DOHH2 (cell line): Measurements from ENCODE around the gene TTC28.

Experiments
- H3F3A ChIP-seq: fragments of 200-600 bp; sonication (generic), shearing (Covaris generic); 2 replicates; pipeline ENCODE4 v1.6.0; 2016; ENCODE audit warnings: antibody characterized with exemption, mild to moderate bottlenecking; ENCODE audit not compliant: control insufficient read depth, insufficient read depth
- H3K27ac ChIP-seq: fragments of 200-600 bp; sonication (generic); 2 replicates; pipeline ENCODE4 v1.5.1; 2014; ENCODE audit warnings: low read depth, mild to moderate bottlenecking, low read length, moderate library complexity
- H3K27me3 ChIP-seq: fragments of 200-600 bp; sonication (generic); 2 replicates; pipeline ENCODE4 v1.6.1; 2014; ENCODE audit warnings: mild to moderate bottlenecking, low read length, mixed read lengths; ENCODE audit not compliant: control insufficient read depth
- H3K36me3 ChIP-seq: fragments of 200-600 bp; sonication (generic); 2 replicates; pipeline ENCODE4 v1.6.1; 2014; ENCODE audit warnings: mild to moderate bottlenecking, low read length, moderate library complexity, mixed read lengths; ENCODE audit not compliant: control insufficient read depth
- H3K4me1 ChIP-seq: fragments of 200-600 bp; sonication (generic); 2 replicates; pipeline ENCODE4 v1.6.1; 2014; ENCODE audit warnings: mild to moderate bottlenecking, low read length, mixed read lengths; ENCODE audit not compliant: control insufficient read depth
- H3K4me2 ChIP-seq: fragments of 200-600 bp; sonication (generic); 2 replicates; pipeline ENCODE4 v1.6.0; 2014; ENCODE audit warnings: mild to moderate bottlenecking, low read length, moderate library complexity
- H3K4me3 ChIP-seq: fragments of 200-600 bp; sonication (generic); 2 replicates; pipeline ENCODE4 v1.5.1; 2014; ENCODE audit warnings: mild to moderate bottlenecking, low read length, mixed read lengths
- H3K79me2 ChIP-seq: fragments of 200-600 bp; sonication (generic); 2 replicates; pipeline ENCODE4 v1.6.1; 2014; ENCODE audit warnings: mild to moderate bottlenecking, low read length, mixed read lengths; ENCODE audit not compliant: control insufficient read depth
- H3K9me2 ChIP-seq: fragments of 200-600 bp; sonication (generic); replicated peaks from 2 replicates; pipeline ENCODE4 v1.6.1; 2014; ENCODE audit warnings: mild to moderate bottlenecking, low read length, mixed read lengths; ENCODE audit not compliant: control insufficient read depth
- H3K9me3 ChIP-seq: fragments of 200-600 bp; sonication (generic); 2 replicates; pipeline ENCODE4 v1.6.1; 2014; ENCODE audit warnings: antibody characterized with exemption, low read length, mixed read lengths; ENCODE audit not compliant: control insufficient read depth, insufficient read depth
- H4K20me1 ChIP-seq: fragments of 200-600 bp; sonication (generic); 2 replicates; pipeline ENCODE4 v1.6.0; 2014; ENCODE audit warnings: low read depth, mild to moderate bottlenecking, antibody characterized with exemption, low read length, moderate library complexity; ENCODE audit not compliant: control insufficient read depth, insufficient read depth
- CTCF ChIP-seq: fragments of 200-600 bp; sonication (generic); IDR thresholded peaks from one replicate; pipeline ENCODE4 v1.5.1; 2014; ENCODE audit warnings: antibody characterized with exemption, mild to moderate bottlenecking, low read depth, low read length; ENCODE audit not compliant: poor library complexity, severe bottlenecking
- EZH2phosphoT487 ChIP-seq: fragments of 200-600 bp; sonication (generic); IDR thresholded peaks from 2 replicates; pipeline ENCODE4 v1.6.1; 2017; ENCODE audit warnings: borderline replicate concordance, mild to moderate bottlenecking, antibody characterized with exemption, low read length, moderate library complexity, mixed read lengths

The TTC28 gene

DNA sequence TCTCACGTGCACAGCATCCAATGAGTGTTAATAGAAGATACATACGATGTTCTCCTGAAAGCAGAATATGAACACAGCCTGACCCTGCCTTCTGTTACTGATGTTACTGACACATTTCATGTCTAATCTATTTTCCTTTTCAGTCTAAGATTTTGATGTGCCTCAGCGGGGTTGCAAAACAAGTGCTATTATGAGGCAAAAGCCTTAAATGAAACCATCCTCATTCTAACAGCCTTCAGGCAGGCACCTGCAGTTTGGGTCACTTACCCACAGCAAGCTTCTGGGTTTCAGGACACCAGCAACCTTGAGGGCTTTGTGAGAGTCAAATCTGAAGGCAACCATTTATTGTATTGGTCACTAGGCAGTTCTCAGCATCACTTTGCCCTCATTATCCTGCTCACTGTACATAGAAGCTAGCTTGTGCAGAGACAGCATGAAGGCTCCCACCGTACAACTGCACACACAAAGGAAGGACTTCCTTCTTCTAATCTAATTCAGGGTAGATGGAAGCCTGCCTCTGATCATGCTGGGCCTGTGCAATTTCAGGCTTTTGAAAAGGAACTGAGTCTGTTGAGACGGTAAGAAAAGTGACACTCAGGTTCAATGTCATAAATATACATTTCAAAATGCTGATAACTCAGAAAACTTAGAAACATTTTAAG, 577.4 kb downstream of the TTC28 start:
- H3K4me3 ChIP-seq = no peak overlapping the region
- no peaks in the 10 kb centered on the region for H3K9me3 ChIP-seq
- H3K79me2 ChIP-seq = no peaks in the 10 kb centered on the region
- no peaks in the 10 kb centered on the region for H3K27me3 ChIP-seq
- H3K4me1 ChIP-seq = no peaks in the 10 kb centered on the region
- H3F3A ChIP-seq = no peaks in the 10 kb centered on the region
- H3K4me2 ChIP-seq = no peak overlapping the region
- no peak overlapping the region for H3K27ac ChIP-seq
- H3K36me3 ChIP-seq = no peaks in the 10 kb centered on the region
- H3K9me2 ChIP-seq = no peaks in the 10 kb centered on the region
- no peaks in the 10 kb centered on the region for H4K20me1 ChIP-seq
- TF ChIP-seq EZH2phosphoT487 = no peak
- no peak for TF ChIP-seq CTCF

- no peaks in the 10 kb centered on the region for H4K20me1 ChIP-seq
- no peaks in the 10 kb centered on the region for H3K79me2 ChIP-seq
- no peak overlapping the region for H3K4me2 ChIP-seq
- H3K27me3 ChIP-seq = no peaks in the 10 kb centered on the region
- no peak overlapping the region for H3K4me3 ChIP-seq
- H3K36me3 ChIP-seq = no peaks in the 10 kb centered on the region
- no peaks in the 10 kb centered on the region for H3K4me1 ChIP-seq
- no peak overlapping the region for H3K27ac ChIP-seq
- H3F3A ChIP-seq = no peaks in the 10 kb centered on the region
- no peaks in the 10 kb centered on the region for H3K9me3 ChIP-seq
- no peaks in the 10 kb centered on the region for H3K9me2 ChIP-seq
- TF ChIP-seq CTCF = no peak
- no peak for TF ChIP-seq EZH2phosphoT487
These were observed 582.0 kb downstream of the TTC28 start for GRCh38 chr22:28097627-28098026.

- Histone ChIP-seq H3K27ac (no peak overlapping the region), H3K4me1 (no peaks in the 10 kb centered on the region), H3K36me3 (no peaks in the 10 kb centered on the region), H3F3A (no peaks in the 10 kb centered on the region), H3K9me2 (no peaks in the 10 kb centered on the region), H3K4me3 (no peak overlapping the region), H3K79me2 (no peaks in the 10 kb centered on the region), H3K9me3 (no peaks in the 10 kb centered on the region), H3K4me2 (no peak overlapping the region), H3K27me3 (no peaks in the 10 kb centered on the region), H4K20me1 (no peaks in the 10 kb centered on the region)
- TF ChIP-seq CTCF (no peak), EZH2phosphoT487 (no peak)
These were observed 583.5 kb downstream of the TTC28 start for GRCh38 chr22:28096161-28096560.
